NCI-H187 (cell line): ENCODE measurements around the gene DHRS7B.

Experiments
- DNase-seq, 2 experiments: peaks; one replicate each; lab custom pipeline; 2025; lab: John Stamatoyannopoulos, UW

Gene DHRS7B

DNA sequence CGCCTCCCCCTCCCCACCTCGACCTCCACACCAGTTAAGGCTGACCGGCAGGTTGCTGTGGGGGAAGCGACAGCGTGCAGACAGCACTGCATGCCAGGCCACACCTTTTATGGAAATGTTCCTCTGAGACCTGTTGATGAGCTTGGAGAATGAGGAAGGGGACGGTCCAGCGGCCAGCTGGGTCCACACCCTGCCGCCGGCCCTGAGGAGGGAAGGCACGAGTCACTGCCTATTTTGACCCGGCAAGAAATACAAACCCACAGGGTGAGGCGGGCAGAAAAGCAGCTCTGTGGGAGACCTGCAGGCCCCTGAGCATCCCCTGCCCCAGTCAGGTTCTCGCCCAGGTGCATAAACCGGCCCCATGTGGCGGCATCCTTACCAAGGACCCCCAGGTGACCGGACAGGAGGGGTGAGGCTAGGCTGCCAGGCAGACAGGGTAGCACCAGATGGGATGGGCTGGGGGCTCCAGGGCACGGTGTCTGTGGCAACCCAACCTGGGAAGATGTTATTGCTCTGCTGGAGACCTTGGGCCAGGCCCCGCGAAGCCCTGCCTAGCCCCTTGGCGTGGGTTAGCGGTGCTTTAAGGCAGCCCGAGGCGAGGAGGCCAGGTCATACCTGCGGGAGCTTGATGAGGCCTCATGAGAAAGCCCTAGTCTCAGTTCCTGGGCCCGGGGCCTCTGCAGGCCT, 113.7 kb downstream of the DHRS7B start:
- no peak for DNase-seq
